Measurements from ENCODE around the gene SCART1. TPM values are rescaled to one million over a fixed set of nuclear protein-coding genes. Genes with fewer than 3 reads are reported as not detected.

SCART1 gene
- total and polyA plus RNA-seq, 2 of the 4 experiments (the other 2 are of a cell fraction): 0.54 to 2.1 TPM

DNA sequence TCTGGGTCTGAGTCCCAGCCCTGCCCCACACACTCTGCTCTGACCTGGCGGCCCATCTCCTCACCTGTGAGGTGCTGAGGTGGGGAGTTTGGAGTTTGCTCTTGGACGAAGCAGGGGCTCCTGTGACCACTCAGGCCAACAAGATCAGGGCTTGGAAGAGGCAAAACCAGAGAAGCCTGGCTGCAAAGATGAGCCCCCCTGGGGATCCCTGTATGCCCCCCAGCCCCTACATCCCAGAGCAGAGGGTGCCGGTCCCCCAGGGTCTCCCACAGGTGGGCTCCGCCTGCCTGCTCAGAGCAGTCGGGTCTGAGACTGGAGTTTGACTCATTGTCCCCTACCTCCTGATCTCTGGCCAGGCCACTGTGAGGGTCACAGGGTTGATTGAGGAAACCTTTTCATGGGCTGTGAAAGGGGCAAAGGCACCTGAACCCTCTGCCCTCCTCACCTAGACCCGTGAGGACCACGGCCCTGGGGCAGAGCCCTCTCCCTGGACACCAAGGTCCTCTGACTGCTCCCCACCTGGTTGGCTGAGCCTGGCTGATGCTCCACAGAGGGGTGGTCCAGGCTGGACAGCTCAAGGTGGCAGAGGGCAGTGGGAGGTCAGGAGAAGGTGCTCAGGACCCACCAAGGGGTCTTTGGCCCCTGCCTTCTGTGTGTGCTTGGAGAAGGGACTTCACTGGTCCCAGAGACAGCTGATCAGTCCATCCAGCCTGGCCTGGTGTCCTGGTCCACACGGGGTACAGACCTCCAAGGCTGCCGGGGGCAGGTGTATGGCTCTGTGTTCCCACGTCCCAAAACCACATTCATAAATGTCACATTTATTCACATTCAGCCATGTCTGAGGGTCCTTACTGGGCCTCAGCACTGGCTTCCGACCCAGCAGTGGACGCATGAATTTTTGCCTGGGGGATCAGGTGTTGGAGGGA, 9.1 kb upstream of the SCART1 start (continued):
- TF ChIP-seq BHLHE40 (IDR thresholded peaks at IDR 0.05; ENCODE audit: low read depth, low read length): no peak

- in situ Hi-C loops (cut with MboI; ENCODE audit: low sequenced_read_pairs) (no loop called here), intact Hi-C loops (cut with micrococcal nuclease) (no loop called here), dilution Hi-C loops (cut with HindIII; ENCODE audit: low sequenced_read_pairs, unreplicated experiment) (no loop called here)
- no peaks in the 10 kb centered on the region for H4K20me1 ChIP-seq (ENCODE audit: insufficient read depth, low read length)
- peaks cover 15% of the 10 kb centered on the region for H3K9me3 ChIP-seq (ENCODE audit: control insufficient read depth, insufficient read depth, low read length)
- no peak overlapping the region for H3K4me3 ChIP-seq (ENCODE audit: insufficient read depth, low read depth, low read length)
- POLR2A ChIA-PET (ENCODE audit: unreplicated experiment): no interaction called here
- BruUV-seq (replicated peaks): no TSS peak
- H3K27ac ChIP-seq (ENCODE audit: insufficient read depth, low read length): no peak overlapping the region
- H2BK15ac ChIP-seq (ENCODE audit: low read depth, low read length): no peak overlapping the region
- H3K4me2 ChIP-seq (ENCODE audit: low read depth, low read length): no peak overlapping the region
- H3K9ac ChIP-seq (ENCODE audit: low read depth, low read length): no peak overlapping the region
- no peak overlapping the region for H2AK9ac ChIP-seq (replicated peaks; ENCODE audit: low read depth, low read length, poor library complexity)
- H3K9me1 ChIP-seq (ENCODE audit: insufficient read depth, low read length): no peaks in the 10 kb centered on the region
- DNase-seq: no peak
- no peak overlapping the region for H2AK5ac ChIP-seq (ENCODE audit: low read depth, low read length)
- H2BK20ac ChIP-seq (ENCODE audit: low read depth, low read length): no peak overlapping the region
- H2BK5ac ChIP-seq (ENCODE audit: low read depth, low read length, poor library complexity, severe bottlenecking): no peak overlapping the region
- no peak overlapping the region for H4K8ac ChIP-seq (ENCODE audit: low read depth in 2 of 2, low read length in 2 of 2)
- H4K5ac ChIP-seq (ENCODE audit: low read depth, low read length): no peak overlapping the region
- no peaks in the 10 kb centered on the region for H3K36me3 ChIP-seq (ENCODE audit: control insufficient read depth, insufficient read depth, low read length)
- ATAC-seq (ENCODE audit: low read depth): no peak
- H3K79me1 ChIP-seq (ENCODE audit: low read depth in 1 of 2, low read length in 2 of 2): no peaks in the 10 kb centered on the region
- H4K91ac ChIP-seq (ENCODE audit: insufficient read depth, low read depth, low read length): no peak overlapping the region
- no peaks in the 10 kb centered on the region for H3K27me3 ChIP-seq (ENCODE audit: control insufficient read depth, insufficient read depth, low read length)
- no peak overlapping the region for H2AFZ ChIP-seq (replicated peaks; ENCODE audit: low read length, poor library complexity)
- TF ChIP-seq BHLHE40 (IDR thresholded peaks at IDR 0.05; ENCODE audit: low read depth, low read length): no peak
- H3K23ac ChIP-seq (ENCODE audit: low read depth, low read length): no peak overlapping the region
- WGBS, 2 experiments (ENCODE audit: extremely low coverage in 2 of 2, insufficient read length in 1 of 2): 93% methylated on average over 16 of the region's 22 CpGs; no CpG with 5 or more reads in 1 of the 2 experiments
- H3K56ac ChIP-seq (ENCODE audit: extremely low read depth, insufficient read depth, low read length): no peak overlapping the region
- no peak overlapping the region for H3K18ac ChIP-seq (ENCODE audit: low read depth, low read length)
- no peak overlapping the region for H3K4ac ChIP-seq (ENCODE audit: low read depth, low read length)
- no peaks in the 10 kb centered on the region for H3K4me1 ChIP-seq (ENCODE audit: control insufficient read depth, insufficient read depth, low read length)
- H3K14ac ChIP-seq (replicated peaks; ENCODE audit: low read depth, low read length): no peak overlapping the region
- no peak overlapping the region for H2BK120ac ChIP-seq (ENCODE audit: low read depth, low read length)
- CTCF ChIA-PET: no interaction called here
Measured at GRCh38 chr10:133445268-133445732, 8.4 kb upstream of the SCART1 start.
